HG03196 (cell line): ENCODE data around the gene TES.
A peak's percentile ranks its signal among the peaks of the same experiment; 100 is the strongest.
"Not testable (repeated sequence)": the region's sequence is repeated elsewhere in the genome, so short reads cannot be mapped to it uniquely, and the experiment has no call there.

Source experiments
- ATAC-seq: cut with Tn5 transposase; IDR thresholded peaks from one replicate; pipeline ENCODE4 v1.9.1; 2021; ENCODE audit not compliant: unreplicated experiment

The TES gene, protein sequence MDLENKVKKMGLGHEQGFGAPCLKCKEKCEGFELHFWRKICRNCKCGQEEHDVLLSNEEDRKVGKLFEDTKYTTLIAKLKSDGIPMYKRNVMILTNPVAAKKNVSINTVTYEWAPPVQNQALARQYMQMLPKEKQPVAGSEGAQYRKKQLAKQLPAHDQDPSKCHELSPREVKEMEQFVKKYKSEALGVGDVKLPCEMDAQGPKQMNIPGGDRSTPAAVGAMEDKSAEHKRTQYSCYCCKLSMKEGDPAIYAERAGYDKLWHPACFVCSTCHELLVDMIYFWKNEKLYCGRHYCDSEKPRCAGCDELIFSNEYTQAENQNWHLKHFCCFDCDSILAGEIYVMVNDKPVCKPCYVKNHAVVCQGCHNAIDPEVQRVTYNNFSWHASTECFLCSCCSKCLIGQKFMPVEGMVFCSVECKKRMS

DNA sequence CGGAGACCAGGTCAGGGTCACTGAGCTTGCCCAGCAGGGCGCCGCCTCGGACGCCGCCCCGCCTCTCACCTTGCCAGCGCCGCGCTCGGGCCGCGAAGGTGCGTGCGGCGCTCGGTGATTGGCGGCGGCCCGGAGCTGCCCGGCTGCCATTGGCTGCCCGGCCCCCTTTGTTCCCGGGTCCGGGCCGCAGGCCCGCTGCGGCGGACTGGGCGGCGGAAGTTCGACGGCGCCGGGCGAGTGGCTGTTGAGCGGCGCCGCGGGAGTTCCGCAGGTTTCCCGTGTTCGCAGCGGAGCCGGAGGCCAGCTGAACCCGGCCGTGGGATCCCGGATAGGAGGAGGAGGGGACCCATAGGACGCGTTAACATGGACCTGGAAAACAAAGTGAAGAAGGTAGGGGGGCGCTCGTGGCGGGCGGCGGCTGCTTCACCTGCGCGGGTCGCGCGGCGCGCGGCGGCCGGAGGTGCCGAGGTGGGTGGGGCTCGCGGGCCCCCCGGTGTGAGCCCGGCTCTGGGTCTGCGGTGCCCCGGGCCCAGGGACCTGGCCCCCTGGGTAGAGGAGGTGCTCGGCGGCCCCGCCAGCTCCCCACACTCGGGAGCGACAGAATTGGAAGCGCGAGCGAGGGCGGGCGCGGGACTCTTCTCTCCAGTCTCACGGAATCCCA lies at the start of gene TES:
Gene TES (plus strand): TSS at position 195 of the 661 bp plus-strand sequence. CDS start 169 bp downstream, at position 364.
- ATAC-seq: peak; percentile 84

DNA sequence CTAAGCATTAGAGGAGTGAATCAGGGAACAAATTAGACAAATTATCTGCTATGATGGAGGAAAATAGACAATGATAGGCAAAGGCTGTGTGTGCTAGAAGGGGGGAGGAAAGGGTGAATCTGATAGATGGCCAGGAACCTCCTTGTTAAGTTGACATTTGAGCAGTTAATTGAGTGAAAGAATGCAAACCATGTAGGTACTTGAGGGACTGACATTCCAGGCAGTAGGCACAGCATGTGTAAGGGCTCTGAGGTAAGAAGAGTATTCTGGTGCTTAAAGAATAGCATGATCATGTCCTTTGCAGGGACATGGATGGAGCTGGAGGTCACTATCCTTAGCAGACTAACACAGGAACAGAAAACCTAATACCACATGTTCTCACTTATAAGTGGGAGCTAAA lies 48.6 kb upstream of the TES start:
- ATAC-seq: no peak

DNA sequence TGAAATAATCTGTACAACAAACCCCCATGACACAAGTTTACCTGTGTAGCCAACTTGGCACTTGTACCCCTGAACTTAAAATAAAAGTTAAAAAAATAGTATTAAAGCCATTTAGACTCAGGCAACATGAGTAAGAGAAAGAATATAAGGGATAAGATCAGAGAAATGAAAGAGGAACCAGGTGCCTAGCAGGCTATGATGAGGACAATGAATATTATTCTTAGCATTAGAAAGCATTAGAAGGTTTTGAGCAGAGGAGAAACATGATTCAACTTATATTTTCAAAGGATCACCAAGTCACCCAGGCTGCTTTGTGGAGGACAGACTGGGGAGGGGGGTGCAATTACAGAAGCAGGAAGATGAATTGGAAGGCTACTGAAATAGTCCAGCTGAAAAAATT lies 48.1 kb upstream of the TES start:
- ATAC-seq: no peak

DNA sequence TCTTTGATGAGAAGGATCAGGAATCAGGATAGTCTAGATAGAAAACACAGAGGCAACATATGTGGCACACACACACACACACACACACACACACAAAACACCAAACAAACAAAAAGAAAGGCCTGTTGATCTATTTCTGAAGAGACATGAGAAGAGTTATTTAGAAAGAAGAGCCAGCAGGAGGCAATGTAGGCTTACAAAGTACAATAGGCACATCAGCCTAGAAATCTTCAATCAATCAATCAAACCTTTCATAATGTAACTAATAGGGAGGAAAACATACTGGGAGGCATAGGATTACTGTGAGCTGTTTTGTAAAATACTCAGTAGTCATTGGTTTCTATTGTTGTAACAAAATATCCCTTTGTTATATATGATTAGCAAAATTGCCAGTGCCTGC lies 47.3 kb upstream of the TES start:
- ATAC-seq: no peak

DNA sequence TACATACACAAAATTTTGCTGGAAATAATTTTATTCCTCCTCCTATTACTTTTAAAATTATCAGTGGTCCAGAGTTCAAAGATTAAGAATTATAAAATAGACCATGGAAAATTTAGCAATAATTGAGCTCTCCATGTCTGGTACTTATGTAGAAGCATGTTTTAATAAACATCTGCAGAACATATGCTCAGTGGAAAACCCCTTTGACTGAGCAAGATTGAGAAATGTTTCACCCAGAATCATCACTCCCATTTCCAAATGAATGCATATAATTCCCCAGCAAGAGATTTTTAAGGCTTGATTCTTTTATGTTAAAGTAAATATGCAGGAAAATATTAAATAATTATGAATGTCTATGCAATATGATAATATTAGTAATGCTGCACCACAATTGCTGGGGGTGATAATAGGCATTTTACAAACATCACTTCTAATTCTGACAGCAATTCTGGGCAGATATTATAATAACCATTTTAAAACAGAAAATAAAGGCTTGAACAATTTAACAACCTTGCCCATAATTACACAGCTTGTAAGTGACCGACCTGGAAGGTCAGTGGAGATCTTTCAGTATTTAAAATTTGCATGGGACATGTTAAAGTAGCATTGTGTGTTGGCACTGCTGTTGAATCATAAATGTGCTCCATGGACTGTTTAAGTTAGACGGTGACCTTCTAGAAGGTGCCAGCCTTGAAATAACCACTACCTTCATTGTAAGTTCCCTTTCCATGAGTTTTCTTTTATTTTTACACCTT lies 45.6 kb upstream of the TES start:
- no peak for ATAC-seq

DNA sequence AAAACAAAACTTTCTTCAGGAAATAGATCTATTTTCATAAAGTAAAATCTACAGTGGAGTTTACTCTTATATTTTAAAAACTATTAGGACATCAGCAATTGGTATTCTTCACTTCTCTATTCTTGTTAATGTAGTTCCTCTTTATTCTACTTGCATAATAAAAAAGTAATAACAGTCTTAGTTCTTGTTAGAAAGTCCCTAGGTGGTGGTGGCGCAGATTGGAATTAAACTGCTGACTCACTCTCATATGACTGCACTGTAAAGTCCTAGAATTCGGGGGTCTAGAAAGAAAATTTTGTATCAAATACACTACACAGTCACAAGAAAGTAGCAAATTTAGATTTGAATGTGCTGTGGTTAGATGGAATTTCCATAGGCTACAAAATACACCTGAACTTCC lies 44.6 kb upstream of the TES start:
- ATAC-seq: peak; percentile 57

DNA sequence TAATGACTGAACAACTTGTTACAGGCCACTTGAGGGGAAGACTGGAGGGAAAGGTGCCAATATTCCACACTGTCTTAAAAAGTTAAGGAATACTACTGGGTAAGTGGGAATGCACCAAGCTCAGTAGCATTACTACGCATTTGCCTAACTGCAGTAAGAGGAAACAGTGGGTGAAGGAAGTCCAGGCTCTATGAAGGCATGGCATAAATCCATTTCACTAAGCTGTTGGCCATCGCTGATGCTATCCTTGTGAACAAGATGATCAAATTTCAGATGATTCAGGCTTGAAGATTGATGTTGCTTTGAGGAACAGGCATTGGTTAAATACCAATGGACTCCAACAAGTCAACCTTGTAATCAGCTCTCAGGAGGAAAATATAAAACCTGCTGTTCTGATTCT lies 44.2 kb upstream of the TES start:
- ATAC-seq: no peak

DNA sequence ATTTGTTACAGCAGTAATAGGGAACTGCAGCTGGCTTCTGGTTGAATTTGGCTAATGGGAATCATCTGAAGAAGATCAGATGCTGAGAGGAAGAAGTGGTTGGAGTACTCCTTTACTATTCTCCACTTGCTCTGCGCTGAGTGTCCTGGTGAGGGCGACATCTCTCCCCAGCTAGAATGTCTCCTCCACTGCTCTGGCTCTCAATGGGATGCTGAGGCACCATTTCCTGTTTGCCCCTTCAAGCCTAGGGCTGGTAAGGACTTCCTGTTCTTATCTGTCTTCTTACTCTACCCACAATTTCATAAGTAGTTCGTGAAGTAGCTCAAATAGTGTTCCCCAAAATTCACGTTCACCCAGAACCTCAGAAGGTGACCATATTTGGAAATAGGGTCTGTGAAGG lies 43.2 kb upstream of the TES start:
- no peak for ATAC-seq

DNA sequence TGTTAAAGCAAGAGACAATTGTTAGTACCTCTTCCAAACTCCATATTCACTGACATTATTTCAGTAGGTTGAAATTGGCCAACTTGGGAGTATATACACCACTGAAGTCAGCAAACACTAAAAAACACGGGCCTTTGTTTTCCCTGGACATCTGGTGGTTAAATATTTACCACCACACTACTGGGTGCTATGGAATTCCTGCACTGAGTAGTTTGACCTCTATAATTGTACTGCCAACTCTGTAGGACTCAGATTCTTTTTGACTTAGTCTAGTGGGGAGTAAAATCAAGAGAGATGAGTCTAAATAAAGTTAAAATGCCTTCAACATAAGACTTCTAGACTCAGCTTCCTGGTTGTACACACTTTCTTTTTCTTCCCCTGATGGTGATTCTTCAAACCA lies 41.3 kb upstream of the TES start:
- no peak for ATAC-seq

DNA sequence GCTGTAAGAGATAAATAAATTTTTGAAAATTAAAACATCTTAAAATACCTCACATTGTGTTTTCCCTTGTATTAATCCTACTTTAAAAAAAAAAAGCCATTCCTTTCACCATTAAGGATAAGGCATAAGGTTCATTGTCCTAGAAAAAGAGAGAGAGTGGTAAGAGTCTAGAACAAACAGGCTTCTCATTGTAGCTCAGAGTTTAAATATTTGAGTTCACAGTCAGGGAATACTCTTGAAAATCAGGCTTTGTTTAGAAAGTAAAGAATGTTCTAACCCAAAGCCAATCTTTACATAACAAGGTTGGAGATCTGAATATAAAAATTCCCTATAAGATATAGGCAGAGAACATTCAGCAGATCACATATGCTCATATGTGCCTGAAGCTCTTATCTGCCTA lies 40.2 kb upstream of the TES start:
- ATAC-seq: no peak

DNA sequence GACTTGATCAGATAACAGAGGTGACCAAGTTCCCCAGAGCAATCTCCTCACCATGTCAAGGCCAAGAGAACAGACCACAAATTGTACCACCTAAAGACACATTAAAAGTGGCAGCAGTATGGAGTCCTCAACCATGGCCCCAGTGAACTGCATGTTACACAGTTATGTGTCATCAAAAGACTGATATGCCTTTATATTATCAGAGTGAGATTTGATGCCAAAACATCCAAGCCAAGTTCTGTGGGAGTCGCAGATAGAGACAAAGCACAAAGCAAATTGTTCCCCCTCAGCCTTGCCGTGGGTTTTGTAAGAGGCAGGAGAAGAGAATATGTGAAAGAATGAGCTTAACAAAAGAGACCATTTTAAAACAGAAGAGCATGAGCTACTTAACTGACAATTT lies 39.2 kb upstream of the TES start:
- no peak for ATAC-seq

DNA sequence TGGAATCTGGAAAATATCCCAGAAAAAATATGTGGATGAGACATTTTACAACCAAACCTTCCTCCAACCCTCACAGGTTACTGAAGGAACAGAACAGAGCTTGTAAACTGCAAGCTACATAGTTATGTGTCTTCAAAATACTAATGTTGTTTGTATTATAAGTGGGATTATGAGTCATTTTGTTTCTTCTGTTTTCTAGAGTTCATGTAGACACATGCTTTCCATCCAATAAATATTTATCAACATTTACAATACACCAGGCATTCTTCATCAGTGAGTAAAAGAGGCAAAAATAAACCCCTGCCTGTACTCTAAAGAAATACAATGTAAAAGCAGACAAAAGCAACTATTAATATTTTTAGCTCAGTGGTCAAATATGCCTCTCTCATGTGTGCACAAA lies 38.0 kb upstream of the TES start:
- no peak for ATAC-seq

DNA sequence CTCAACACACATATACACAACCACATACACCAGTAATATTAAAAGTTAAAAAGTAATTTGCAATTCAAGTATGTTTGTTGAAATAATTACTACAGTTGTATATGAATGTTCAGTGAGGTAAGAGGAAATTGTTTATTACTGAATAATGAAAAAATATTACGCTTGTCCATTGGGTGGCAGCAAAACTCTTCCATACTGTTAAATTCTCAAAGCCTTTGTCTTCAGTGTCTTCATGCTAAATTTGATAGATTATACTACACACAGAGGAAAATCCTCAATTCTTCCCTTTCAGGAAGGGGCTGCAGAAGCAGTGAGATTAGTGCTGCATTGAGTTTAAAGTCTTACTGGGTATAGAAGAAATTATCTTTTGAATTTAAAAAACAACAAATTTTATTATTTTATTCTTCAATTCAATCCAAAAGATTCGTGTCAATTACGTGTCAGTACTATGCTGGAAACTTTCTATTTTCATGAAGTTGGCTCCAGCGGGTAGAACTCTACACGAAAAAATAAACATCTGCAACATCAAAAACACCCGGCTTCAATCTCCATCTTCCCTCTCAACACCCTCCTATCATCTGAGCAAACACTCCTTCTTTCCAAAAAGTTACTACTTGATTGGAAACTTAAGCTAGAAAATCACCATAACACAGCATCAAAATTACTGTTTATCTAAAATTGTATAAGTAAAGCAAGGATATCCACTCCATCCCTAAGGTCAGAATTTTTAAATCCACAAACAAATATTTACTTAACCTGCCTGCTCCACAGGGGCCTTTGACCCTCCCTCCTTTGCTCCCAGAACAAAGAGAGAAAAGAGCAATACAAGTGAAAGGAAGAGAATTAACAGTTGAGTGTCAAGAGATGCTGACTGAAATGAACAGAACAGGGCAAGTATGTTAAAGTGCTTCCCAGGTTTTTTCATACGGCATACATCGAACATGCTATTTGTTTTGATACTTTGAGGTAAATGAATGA lies 37.0 kb upstream of the TES start:
- ATAC-seq: no peak

DNA sequence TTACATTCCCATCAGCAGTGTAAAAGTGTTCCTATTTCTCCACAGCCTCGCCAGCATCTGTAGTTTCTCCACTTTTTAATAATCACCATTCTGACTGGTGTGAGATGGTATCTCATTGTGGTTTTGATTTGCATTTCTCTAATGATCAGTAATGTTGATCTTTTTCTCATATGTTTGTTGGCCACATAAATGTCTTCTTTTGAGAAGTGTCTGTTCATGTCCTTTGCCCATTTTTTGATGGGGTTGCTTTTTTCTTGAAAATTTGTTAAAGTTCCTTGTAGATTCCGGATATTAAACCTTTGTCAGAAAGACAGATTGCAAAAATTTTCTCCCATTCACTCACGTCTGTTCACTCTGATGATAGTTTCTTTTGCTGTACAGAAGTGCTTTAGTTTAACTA lies 35.2 kb upstream of the TES start:
- ATAC-seq: not testable (repeated sequence)

DNA sequence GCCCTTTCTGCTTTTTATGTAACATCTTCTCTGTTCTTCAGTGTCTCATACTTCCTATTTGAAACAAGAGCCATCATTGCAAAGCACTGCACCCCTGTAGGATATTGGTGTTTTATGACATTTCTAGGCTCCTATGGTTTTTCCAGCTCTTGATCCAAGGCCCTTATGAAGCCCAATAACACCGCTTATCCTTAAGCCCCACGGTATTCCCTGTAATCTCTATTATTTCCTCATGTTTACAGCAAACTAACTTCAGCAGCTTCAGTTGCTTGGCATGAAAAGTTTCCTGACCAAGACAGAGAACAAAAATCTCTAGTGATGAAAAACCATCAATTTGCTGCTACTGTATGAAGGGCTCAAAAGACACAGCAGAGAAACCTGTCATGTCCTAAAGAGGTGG lies 34.1 kb upstream of the TES start:
- ATAC-seq: no peak

DNA sequence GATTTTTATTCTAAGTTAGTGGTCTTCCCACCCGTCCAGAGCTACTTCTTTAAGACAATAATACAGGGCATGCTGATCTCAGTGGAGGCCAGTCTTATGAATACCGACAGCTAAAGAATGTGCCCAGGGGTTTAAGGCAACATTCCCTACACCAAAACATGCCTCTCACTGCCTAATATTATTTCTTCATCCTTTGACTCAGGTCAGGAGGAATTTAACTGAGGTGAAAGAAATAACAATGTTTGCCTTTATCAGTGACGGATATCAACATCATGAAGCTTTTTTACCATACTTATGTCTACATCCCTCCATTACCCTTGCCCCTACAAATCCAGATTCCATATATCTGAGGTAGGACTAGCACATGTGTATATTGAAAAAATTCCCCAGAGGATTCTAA lies 33.3 kb upstream of the TES start:
- no peak for ATAC-seq

DNA sequence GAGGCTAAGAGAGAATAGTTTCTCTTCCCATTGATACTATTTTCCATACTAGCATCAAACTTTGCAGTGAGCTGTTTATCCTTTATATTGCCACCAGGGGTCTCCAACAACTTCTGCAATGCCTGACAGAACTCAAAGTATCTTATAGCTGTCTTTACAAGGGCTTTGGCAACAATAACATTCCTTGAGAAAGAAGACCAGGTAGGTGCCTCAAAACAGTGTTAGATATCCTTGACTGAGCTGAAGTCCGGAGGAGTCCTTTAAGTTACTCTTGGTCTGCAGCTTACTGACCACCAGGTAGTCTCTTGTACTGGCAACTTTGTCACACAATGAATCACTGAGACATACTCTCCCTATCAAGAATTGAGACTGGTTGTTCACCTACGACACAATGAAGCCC lies 30.0 kb upstream of the TES start:
- peak; percentile 69 for ATAC-seq

DNA sequence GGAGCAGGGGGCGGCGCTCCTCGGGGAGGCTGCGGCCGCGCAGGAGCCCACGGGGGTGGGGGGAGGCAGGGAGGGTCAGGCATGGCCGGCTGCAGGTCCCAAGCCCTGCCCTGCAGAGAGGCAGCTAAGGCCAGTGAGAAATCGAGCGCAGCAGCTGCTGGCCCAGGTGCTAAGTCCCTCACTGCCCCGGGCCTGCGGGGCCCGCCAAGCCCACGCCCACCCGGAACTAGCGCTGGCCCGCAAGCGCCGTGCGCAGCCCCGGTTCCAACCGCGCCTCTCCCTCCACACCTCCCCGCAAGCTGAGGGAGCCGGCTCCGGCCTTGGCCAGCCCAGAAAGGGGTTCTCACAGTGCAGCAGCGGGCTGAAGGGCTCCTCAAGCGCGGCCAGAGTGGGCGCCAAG lies 28.3 kb upstream of the TES start:
- ATAC-seq: no peak

DNA sequence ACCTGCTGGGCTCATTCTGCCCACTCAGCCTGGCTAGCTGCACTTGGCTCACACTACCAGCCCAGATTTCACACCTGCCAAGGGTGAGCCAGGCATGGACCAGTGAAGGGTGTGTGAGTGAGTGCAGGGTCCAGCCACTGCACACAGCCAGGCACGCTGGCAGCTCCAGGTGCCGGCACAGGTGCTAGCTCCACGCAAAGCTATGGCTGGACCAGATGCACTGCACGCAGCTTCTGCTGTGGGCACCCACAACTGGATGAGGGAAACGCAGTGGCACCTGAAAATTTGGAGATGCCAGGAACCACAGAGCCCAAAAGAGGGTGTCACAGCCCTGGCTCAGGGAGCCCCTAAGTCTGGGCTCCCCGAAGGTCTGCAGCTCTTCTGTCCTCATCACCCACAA lies 24.9 kb upstream of the TES start:
- ATAC-seq: no peak

DNA sequence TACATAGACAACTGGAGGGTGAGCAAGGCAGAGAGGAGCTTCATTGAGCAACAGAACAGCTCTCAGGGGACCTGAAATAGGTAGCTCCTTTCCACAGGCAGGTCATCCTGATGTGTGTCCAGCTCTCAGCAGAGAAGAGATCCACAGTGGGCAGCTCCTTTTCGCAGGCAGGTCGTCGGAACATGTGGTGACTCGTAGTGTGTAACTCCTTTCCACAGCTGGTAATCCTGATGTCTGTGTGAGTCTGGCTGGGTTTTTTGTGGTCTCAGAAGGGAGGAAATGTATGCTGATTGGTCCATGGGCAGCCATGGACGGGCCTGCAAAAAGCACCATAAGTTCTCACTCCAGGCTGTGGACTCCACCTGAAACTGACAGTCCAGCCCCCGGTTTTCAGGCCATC lies 24.4 kb upstream of the TES start:
- no peak for ATAC-seq

DNA sequence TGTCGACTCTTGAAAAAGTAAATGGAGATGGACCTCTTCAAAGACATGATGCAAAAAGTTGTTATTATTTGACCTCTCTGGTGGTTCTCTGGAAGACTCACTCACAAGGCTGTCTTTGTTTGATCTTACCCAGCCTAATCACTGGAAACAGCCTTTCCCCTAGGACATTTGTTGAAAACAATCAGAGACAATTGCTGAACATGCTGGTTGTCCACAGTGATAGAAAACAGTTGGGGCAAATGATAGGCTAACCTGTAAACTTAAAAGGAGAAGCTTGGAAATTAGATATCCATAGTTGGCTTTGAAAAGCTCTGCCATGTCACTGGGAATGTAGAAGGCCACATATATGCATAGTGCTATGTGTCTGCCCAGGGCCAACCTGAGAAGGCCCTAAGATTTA lies 22.9 kb upstream of the TES start:
- ATAC-seq: no peak
